ENCODE results near the gene PPP1R1B. TPM values are rescaled to one million over a fixed set of nuclear protein-coding genes. Genes with fewer than 3 reads are reported as not detected.

Gene PPP1R1B
- total RNA-seq, 1 experiment from 2014 or later, result not detected

DNA sequence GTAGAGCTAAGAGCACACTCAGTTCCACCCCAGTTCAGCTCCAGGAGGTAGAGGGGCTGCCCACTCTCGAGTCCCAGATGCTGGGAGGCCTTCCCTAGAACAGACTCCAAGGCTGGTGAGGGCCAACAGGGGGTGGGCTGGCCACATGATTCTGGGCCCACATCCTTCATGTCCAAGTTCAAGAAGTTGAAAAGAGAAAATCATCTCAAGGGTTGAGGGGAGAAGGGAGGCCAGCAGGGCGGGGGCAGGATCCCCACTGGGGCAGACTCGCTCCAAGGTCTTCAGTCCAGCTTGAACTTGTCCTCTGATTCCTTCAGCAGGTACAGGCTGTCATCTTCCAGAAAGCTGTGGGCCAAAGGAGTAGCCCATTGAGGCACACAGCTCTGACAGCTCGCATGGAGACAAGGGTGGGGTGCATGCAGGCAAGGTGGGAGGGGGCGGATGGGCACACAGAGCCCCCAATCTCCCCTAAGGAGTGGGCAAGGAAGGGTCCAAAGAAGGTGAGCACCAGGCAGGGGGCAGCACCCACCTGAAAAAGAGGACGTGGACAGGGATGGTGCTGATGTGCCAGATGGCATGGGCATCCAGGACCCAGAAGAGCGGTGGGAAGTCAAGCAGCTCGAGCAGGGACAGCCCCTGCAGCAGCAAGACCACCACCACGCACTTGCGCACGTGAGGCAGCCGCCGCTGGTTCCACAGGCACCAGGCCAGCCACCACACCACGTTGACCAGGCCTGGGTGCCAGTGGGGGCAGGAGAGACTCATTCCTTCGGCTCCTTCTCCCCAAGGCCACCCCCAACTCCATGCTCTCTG, 46.0 kb downstream of the PPP1R1B start:
- POLR2A ChIA-PET, result no interaction called here
- H3K27ac Mint-ChIP-seq (ENCODE audit: unreplicated experiment), result no peak overlapping the region

DNA sequence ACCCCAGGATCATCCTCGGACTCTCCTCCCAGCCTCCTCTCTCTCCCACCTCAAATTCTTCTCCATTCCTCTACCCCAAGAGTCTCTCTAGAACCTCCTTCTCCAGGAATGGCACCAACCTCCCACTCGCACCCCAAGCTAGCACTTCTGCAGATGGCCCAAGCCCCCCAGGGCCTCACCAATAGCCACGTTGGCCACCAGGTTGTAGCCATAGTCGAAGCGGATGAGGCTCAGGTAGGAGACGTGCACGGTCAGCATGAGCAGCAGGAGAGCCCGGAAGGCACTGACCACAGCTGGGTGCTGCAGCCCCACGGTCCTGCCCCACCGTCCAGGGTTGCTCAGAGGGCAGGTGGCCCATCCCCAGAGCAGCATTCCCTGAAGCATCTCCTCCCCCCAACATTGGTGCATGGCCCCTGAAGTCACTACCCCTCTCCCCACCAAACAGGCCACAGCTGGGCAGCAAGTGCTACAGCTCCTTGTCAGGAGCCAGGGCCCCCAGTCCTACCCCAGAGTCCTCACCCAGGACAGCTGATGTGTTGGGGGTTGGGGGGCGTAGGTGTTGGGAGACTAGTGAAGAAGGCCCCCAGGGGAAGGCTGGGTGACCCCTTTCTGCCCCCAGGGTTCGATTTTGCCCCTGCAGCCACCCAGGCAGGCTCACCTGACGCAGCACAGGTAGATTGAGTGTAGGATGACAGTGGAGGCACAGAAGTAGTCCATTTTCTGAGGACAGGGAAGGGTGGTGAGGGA, 46.8 kb downstream of the PPP1R1B start:
- POLR2A ChIA-PET, result no interaction called here
- Histone ChIP-seq H3K4me1 (peaks cover 23% of the 10 kb centered on the region), H3K36me3 (ENCODE audit: control insufficient read depth, insufficient read depth, low read length) (no peaks in the 10 kb centered on the region), H3K27me3 (replicated peaks; ENCODE audit: control insufficient read depth, insufficient read depth, low read length) (no peaks in the 10 kb centered on the region), H3K9me3 (no peaks in the 10 kb centered on the region), H3K4me3 (ENCODE audit: low read depth, low read length) (no peak overlapping the region)
- TF ChIP-seq CTCF (IDR thresholded peaks at IDR 0.05; ENCODE audit: insufficient read depth in 1 of 2, low read depth in 1 of 2, low read length in 1 of 2, severe bottlenecking in 1 of 2, unreplicated experiment in 1 of 2), result no peak
- Mint-ChIP-seq H3K9me3 (ENCODE audit: unreplicated experiment) (no peaks in the 10 kb centered on the region), H3K4me3 (ENCODE audit: unreplicated experiment) (no peak overlapping the region), H3K36me3 (ENCODE audit: insufficient read depth, unreplicated experiment) (peaks cover 11% of the 10 kb centered on the region), H3K27ac (ENCODE audit: unreplicated experiment) (no peak overlapping the region), H3K4me1 (ENCODE audit: low read depth, unreplicated experiment) (peaks cover 11% of the 10 kb centered on the region), H3K27me3 (ENCODE audit: insufficient read depth, unreplicated experiment) (peaks cover 3% of the 10 kb centered on the region)
- CTCF ChIA-PET, result interaction anchor here (1.0 kb wide), 1 partner anchor 52 kb away, joined by 4 read pairs; no protein-coding TSS in a partner anchor
- no TSS peak for BruUV-seq (replicated peaks)
- intact Hi-C loops (cut with micrococcal nuclease; ENCODE audit: unreplicated experiment), result no loop called here
- no peak for DNase-seq

More for the DNA sequence above, 46.0 kb downstream of the PPP1R1B start:
- Mint-ChIP-seq H3K9me3 (ENCODE audit: unreplicated experiment) (no peaks in the 10 kb centered on the region), H3K4me3 (ENCODE audit: unreplicated experiment) (no peak overlapping the region), H3K27me3 (ENCODE audit: insufficient read depth, unreplicated experiment) (peaks cover 4% of the 10 kb centered on the region), H3K36me3 (ENCODE audit: insufficient read depth, unreplicated experiment) (peaks cover 11% of the 10 kb centered on the region), H3K4me1 (ENCODE audit: low read depth, unreplicated experiment) (peaks cover 12% of the 10 kb centered on the region)
- no TSS peak for BruUV-seq (replicated peaks)
- DNase-seq, result no peak
- Histone ChIP-seq H3K4me3 (ENCODE audit: low read depth, low read length) (no peak overlapping the region), H3K4me1 (peaks cover 19% of the 10 kb centered on the region), H3K27me3 (replicated peaks; ENCODE audit: control insufficient read depth, insufficient read depth, low read length) (no peaks in the 10 kb centered on the region), H3K36me3 (ENCODE audit: control insufficient read depth, insufficient read depth, low read length) (no peaks in the 10 kb centered on the region), H3K9me3 (no peaks in the 10 kb centered on the region)
- TF ChIP-seq CTCF (IDR thresholded peaks at IDR 0.05; ENCODE audit: insufficient read depth in 1 of 2, low read depth in 1 of 2, low read length in 1 of 2, severe bottlenecking in 1 of 2, unreplicated experiment in 1 of 2), result no peak
- intact Hi-C loops (cut with micrococcal nuclease; ENCODE audit: unreplicated experiment), result loop anchor here (1.0 kb wide), 1 partner anchor 50 kb away; no protein-coding TSS in a partner anchor
- CTCF ChIA-PET, result interaction anchor here (0.8 to 4.9 kb wide), 11 partner anchors 15 to 66 kb away, joined by 3 to 44 read pairs (median 3); partner anchors contain the start of genes PGAP3 and STARD3

DNA sequence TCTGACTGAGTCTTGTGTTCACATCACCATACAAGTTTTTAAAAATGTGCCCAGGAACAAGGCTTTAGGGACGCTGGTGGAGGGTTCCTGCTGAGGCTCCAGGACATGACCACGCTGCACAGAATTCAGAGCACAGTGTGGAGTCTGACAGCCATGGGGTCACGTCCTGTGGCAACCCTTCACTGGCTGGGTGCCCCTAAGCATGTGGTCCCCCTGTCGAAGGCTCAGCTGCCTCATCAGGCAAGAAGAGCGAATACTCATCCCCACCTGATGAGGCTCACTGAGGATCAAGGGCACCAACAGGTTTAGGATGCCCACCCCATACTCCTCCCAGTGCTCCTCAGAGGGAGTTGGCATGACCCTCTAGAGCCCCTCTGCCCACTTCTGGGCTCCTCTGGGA, 47.4 kb downstream of the PPP1R1B start:
- Histone ChIP-seq H3K9me3 (no peaks in the 10 kb centered on the region), H3K4me3 (ENCODE audit: low read depth, low read length) (no peak overlapping the region), H3K4me1 (peaks cover 30% of the 10 kb centered on the region), H3K27me3 (replicated peaks; ENCODE audit: control insufficient read depth, insufficient read depth, low read length) (no peaks in the 10 kb centered on the region), H3K36me3 (ENCODE audit: control insufficient read depth, insufficient read depth, low read length) (no peaks in the 10 kb centered on the region)
- Mint-ChIP-seq H3K27me3 (ENCODE audit: insufficient read depth, unreplicated experiment) (no peaks in the 10 kb centered on the region), H3K27ac (ENCODE audit: unreplicated experiment) (no peak overlapping the region), H3K4me3 (ENCODE audit: unreplicated experiment) (no peak overlapping the region), H3K36me3 (ENCODE audit: insufficient read depth, unreplicated experiment) (peaks cover 11% of the 10 kb centered on the region), H3K4me1 (ENCODE audit: low read depth, unreplicated experiment) (peaks cover 14% of the 10 kb centered on the region), H3K9me3 (ENCODE audit: unreplicated experiment) (no peaks in the 10 kb centered on the region)
- TF ChIP-seq CTCF (IDR thresholded peaks at IDR 0.05; ENCODE audit: insufficient read depth in 1 of 2, low read depth in 1 of 2, low read length in 1 of 2, severe bottlenecking in 1 of 2, unreplicated experiment in 1 of 2), result no peak
- ChIA-PET CTCF (interaction anchor here (0.5 to 2.2 kb wide), 7 partner anchors 20 to 90 kb away, joined by 3 to 14 read pairs (median 4); partner anchors contain the start of gene MIEN1), POLR2A (no interaction called here)
- no peak for DNase-seq
- intact Hi-C loops (cut with micrococcal nuclease; ENCODE audit: unreplicated experiment), result no loop called here
- no TSS peak for BruUV-seq (replicated peaks)
